Stimulated activated CD4-positive, alpha-beta T cell treated with anti-CD3 and anti-CD28 coated beads, TNF-alpha, amount 100 ng/mL, for 24 hours (primary cell): Measurements from ENCODE around the gene ACY1.

Experiments used
- DNase-seq, 3 experiments: peaks; one replicate each; pipeline ENCODE4 v3.0.0-alpha.2; 2020; ENCODE audit warnings: low read depth in 3 of 3

The ACY1 gene

DNA sequence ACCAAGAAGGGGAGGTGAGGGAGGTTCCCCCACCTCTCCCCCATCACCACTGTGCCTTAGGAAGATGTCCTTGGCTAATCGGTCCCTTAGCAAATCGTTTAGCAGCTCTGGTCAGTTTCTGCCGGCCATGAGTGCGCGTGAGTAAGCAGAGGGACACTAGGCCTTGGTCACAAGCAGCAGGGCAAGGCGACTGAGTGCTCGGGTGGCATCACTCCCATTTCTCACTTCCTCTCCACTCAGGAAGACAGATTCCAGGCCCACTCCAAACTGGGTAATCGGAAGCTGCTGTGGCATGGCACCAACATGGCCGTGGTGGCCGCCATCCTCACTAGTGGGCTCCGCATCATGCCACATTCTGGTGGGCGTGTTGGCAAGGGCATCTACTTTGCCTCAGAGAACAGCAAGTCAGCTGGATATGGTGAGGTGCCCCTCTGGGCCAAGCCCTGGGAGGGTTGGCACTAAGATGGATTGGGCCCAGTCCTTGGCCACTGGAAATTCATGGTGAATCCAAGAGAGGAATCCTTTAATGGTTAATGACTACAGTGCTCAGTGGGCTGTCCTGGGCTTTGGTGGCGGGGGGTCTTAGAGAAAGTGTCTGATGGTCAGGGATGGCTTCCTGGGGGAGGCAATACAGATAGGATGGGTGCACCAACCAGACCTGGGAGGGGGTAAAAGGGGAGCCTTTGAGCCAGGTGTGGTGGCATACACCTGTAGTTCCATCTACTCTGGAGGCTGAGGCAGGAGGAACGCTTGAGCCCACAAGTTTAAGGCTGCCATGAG is 37.2 kb upstream of the ACY1 start:
- DNase-seq: no peak

DNA sequence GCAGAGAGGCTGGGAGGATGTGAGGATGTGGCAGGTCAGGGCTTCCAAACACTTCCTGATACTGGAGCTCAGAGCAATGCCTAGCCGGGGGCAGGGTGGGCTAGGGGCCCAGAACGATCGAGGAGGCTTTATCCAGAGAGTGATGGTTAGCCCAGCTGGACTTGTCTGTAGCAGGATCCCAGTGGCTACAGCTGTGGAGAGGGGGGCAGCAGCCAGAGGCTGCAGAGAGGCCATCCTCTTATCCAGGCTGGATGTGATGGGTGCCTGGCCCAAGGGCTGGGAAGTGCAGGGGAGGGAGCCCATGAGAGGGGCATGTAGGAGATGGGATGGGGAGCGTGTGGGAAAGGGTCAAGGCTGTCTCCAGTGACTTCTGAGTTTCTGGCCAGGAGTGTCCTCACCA is 36.5 kb upstream of the ACY1 start:
- no peak for DNase-seq

DNA sequence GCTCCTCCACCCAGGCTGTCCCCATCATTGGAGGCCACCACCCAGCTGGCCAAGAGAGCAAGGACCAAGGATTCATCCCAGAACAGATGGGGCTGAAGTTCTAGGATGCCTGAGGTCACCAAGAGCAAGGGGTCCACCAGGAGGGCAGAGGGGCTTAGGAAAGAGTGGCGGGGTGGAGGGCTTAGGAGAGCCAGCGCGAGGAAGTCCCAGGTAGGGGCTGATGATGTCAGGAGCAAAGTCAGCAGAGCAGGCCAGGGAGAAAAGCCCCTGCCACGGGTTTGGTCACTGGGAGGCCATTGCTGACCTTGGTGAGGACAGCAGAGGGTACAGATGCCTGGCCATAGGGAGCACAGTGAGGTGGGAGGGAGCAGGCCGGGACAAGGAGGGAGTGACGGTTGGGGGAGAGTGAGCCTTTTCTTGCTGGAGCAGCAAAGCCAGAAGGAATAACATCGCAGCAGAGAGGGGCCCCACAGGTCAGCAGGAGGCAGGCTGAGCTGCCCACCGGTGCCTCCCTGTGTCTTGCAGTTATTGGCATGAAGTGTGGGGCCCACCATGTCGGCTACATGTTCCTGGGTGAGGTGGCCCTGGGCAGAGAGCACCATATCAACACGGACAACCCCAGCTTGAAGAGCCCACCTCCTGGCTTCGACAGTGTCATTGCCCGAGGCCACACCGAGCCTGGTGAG is 36.0 kb upstream of the ACY1 start:
- DNase-seq: no peak

DNA sequence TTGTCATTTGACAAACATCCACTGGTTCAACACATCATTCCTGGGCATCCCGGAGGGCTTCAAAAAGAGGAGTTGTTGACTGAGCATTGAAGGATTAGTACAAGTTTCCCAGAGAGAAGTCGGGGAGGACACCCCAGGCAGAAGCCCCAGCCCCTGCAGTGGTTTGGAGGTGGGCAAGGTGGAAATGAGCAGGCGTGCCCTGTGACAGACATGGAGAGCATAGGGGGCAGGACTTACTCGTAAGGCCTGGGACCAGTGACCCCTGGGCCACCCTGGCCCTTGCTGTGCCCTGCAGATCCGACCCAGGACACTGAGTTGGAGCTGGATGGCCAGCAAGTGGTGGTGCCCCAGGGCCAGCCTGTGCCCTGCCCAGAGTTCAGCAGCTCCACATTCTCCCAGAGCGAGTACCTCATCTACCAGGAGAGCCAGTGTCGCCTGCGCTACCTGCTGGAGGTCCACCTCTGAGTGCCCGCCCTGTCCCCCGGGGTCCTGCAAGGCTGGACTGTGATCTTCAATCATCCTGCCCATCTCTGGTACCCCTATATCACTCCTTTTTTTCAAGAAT is 35.2 kb upstream of the ACY1 start:
- no peak for DNase-seq

DNA sequence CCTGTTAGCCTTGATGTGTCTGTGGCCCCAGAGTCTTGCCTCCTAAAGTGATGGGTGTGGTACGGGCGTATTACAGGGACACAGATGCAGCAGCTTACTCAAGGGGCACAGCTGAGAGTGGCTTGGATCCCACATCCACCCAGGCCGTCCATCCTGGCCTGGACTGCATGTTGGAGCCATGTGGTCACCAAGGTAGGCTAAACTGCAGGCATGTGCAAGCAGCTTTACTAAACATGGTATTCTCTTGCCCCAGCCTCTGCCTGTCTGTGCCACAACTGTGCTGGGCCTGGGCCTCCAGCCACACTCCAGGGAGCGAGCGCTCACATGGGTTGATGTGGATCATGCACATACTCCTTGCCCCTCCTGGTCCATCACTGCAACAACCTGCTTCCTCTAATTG is 34.2 kb upstream of the ACY1 start:
- no peak for DNase-seq

DNA sequence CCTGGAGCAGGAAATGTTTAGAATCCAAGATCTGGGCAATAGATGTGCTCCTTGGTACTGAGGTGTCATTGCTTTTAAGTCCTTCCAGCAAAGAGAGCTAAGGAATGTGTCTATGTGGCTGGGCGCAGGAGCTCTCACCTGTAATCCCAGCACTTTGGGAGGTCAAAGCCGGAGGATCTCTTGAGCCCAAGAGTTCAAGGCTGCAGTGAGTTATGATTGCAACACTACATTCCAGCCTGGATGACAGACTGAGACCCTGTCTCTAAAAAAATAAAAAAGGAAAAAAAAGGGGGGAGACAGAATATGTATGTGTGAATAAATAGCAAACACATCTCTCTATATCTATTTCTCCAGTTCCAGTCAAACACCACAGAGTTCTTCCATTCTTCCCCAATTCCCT is 32.4 kb upstream of the ACY1 start:
- DNase-seq: no peak

DNA sequence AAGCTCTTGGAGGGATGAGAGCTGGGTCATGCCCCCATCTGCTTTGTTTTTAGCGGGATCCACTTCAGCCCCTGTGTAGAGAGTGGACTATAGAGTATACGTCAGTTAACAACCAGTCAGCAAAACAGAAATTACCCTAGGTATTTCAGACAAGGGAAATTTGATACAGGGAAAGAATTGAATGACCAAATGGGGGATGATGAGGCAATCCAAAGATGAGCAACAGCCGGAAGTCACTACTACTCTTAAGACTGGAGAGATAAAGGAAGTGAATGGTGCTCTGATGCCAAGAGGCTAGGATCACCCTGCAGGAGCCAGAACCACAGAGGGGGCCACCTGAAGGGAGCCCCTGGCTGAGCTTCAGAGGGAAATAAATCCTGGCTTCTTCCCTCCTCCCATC is 29.9 kb upstream of the ACY1 start:
- no peak for DNase-seq

DNA sequence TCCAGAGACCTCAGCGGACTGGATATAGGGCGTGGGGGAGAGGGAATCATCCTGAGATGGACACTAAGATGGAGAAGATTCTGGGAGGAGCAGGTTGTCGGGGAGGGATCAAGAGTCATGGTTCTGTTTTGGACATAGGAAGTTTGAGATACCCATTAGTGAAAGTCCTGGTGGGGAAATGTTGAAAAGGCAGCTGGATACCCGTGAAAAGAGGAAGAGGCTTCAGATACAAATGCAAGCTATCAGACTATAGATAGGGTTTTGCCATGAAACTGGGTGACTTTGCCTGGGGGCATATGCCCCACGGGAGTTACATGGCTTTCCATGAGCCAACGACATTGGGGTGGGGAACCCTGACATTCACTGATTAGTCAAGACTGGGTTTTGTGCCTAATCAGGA is 29.2 kb upstream of the ACY1 start:
- no peak for DNase-seq

DNA sequence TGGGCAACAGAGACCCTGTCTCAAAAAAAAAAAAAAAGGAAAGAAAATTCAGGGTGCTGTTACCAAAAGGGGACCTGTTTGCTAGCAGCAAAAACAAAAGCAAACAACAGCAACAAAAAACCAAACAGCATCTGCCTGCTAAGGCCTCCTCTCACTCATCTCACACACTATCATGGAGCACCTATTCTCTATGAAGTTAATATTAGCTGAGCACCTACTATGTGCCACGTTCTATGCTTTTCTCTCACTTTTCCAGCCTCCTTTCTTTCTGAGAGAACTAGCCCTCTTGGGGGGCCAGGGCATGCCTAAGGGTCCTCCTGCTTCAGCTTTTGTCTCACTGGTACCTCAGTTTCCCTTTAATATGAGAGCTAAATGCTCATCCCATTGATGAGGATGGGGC is 28.6 kb upstream of the ACY1 start:
- DNase-seq: no peak

DNA sequence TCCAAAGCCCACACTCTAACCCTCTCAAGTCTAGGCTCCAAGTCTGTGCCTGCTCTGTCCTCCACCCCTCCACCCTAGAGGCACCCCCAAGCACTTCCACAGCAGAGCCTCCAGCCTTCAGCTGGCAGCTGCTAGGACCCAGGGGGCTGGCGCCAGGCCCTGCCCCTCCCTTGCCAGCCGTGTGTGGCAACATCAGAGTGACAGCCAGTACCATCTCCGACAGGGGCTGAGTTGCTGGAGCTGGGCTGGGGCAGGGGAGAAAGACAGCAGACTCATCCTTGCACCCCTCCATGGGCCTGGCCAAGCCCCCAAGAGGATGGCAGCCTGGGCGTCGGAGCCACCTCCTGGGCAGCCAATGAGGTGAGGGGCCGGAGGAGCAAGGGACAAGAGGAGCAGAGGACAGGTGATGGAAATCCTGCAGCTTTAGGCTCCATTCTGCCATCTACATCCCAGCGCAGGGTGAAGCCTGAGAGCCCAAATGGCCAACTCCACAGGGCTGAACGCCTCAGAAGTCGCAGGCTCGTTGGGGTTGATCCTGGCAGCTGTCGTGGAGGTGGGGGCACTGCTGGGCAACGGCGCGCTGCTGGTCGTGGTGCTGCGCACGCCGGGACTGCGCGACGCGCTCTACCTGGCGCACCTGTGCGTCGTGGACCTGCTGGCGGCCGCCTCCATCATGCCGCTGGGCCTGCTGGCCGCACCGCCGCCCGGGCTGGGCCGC is 28.0 kb upstream of the ACY1 start, which contains the start of gene GPR62:
TSS of gene GPR62 (plus strand) at position 207 of the 718 bp plus-strand sequence. CDS start at position 479, 272 bp downstream.
- no peak for DNase-seq

DNA sequence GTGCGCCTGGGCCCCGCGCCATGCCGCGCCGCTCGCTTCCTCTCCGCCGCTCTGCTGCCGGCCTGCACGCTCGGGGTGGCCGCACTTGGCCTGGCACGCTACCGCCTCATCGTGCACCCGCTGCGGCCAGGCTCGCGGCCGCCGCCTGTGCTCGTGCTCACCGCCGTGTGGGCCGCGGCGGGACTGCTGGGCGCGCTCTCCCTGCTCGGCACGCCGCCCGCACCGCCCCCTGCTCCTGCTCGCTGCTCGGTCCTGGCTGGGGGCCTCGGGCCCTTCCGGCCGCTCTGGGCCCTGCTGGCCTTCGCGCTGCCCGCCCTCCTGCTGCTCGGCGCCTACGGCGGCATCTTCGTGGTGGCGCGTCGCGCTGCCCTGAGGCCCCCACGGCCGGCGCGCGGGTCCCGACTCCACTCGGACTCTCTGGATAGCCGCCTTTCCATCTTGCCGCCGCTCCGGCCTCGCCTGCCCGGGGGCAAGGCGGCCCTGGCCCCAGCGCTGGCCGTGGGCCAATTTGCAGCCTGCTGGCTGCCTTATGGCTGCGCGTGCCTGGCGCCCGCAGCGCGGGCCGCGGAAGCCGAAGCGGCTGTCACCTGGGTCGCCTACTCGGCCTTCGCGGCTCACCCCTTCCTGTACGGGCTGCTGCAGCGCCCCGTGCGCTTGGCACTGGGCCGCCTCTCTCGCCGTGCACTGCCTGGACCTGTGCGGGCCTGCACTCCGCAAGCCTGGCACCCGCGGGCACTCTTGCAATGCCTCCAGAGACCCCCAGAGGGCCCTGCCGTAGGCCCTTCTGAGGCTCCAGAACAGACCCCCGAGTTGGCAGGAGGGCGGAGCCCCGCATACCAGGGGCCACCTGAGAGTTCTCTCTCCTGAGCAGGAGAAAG is 27.2 kb upstream of the ACY1 start:
- peak in 1 of 3 experiments; percentile 31 for DNase-seq

DNA sequence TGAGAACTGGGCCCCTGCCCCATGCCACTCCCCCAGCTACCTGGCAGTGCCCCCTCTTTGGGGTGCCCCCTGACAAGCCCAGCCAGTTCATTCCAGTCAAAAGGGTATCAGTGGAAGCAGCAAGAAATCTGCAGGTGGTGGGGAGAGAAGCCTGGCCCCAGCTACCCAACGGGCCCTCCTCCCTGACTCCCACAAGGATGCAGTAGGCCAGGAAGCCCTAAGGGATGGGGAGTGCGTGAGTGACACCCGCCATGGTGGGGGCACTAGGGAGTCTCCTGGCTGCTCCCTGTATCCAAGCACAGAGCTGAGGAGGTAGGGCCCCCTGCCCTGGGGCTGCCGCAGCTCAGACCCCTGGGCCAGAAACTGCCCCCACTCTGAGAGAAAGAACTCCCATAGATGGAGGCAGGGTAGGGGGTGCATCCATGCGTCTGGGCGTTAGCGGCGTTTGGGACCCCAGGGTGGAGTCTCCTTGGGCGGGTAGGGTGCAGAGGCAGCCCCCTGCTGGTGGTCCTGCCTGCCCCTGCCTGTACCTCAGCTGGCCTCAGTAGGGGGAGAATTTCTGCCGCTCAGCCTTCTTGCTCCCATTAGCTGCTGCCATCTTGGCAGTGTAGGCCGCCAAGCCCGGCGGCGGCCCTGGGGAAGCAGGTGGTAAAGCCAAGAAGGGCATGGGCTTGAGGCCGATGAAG is 25.7 kb upstream of the ACY1 start:
- DNase-seq: no peak

DNA sequence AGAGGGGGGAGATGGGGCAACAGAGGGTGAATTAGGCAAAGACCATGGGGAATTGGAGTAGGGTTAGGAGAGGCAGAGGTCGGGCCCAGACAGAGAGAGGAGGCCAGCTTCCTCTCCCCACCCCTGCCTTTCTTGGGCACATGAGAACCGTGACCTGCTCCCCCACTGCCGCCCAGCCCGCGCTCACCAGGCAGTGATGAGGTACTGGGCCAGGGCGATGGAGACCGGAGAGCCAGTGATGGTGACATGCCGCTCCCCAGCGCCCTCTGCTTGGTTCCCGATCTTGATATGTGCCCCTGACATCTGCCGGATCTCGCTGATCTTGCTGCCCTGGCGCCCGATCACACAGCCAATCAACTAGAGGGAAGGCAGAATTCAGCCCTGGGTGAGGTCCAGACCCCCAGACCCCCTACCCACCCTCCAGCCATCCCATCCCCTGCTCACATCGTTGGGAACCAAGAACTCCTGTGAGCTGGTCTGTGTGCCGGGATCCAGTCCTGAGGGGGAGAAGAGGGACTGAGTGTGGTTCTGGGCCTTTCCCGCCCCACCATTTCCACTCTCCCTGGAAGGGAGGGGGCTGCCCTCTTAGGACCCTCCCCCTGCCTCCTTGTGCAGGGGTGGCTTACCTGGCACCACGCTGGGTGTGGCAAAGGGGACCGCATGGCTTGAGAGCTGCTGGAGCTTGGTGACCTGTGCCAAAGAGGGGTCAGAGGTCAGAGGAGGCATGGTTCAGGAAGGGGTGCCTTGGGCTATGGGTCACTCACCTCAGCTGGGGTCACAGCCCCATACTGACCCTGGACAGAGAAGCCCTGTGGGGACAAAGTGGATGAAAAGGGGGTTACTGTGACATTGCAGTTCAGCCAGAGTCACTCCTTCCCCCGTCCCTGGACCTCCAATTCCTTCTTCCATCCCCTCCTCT is 24.5 kb upstream of the ACY1 start:
- DNase-seq: no peak

DNA sequence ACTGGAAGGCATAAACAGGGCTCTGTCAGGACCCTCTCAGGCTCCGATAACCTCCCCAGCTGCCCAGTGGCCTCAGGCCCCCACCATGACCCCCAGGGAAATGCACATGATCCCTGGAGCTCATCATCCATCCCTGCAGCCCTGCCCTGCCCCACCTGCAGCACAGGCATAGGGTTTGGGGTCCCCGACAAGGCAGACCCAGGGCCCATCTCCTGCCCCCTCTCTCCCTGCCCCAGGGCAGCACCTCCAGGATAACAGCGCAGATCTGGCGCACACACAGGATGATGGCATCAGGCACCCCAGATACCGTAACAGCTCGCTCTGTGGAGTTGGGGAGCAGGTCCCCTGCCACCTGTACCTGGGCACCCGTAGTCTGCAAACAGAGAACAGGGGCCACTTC is 23.7 kb upstream of the ACY1 start:
- DNase-seq: no peak

DNA sequence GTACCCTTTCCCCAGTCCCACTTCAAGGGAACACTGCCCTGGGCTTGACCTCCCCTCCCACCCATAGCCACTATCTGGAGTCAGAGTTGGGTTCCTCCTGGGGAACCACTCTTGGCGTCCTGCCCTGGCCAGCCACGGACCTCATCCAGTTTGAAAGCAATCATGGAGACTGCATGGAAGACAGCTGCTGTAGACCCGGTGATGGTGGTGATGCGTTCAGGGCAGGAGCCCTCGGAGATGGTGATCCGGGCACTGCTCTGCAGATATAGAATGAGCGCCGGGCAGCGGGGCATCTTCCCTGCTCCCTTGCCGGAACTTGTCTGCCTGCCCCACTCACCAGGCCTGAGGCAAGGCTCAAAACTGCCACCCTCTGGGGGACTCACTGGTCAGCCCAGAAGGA is 22.9 kb upstream of the ACY1 start:
- no peak for DNase-seq

DNA sequence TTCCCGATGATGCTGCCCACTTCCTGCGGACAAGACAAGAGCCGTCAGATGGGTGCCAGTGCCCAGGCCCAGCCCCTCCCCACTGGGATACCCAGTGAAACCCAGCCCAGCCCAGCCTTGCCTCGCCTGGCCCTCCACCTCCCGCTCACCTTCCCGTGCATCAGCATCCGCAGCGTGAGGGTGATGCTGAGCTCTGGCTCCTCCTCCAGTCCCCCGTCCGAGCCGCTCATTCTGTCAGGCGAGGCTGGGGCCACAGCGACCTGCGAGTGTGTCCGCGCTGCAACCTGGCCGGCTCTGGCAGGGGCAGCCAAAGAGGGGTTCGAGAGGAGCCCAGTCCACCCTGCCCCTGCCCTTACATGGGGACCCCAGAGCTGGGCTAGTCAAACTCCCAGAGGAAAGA is 22.3 kb upstream of the ACY1 start:
- no peak for DNase-seq

DNA sequence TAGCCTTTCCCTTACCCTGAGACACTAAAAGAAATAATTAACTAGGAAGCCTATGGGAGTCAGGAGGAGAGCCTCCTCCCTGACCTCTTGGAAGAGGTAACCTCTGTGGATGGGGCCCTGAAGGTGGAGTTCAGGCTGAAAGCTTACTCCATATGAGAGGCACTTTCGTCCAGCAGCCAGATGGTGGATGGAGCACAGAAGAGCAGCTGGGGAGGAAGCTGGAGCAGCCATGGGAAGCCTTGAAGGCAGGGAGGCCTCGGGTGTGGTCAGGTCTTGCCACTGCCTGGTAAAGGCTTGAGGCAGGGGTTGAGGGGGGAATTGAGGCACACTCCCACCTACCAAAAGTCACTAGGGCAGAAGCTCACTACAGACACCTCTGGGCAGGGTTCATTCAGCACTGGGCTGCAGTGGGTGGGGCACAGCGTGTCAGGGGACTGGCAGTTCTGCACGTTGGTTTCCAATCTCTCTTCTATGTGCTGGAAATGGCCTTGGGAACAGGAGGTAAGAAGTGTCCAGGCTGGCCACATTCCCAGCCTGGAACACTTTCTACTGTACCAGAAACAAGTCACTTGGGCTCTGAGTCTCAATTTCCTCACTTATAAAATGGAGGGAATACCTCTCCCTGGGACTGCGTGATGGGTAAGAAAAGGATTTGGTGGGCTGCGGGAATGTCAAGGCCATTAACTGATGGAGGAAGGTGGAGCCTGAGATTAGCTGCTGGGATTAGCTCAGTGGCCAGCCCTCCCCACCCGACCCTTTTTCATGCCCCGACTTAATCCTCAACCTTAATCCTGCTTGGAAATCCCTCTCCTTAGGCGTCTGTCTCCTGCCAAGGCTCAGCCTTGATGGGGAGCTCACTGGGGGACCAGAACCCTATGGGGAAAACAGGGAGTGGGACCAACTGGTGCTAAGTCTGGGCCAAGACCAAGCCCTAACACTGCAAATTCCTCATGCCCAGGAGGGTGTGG is 21.4 kb upstream of the ACY1 start:
- DNase-seq: no peak

DNA sequence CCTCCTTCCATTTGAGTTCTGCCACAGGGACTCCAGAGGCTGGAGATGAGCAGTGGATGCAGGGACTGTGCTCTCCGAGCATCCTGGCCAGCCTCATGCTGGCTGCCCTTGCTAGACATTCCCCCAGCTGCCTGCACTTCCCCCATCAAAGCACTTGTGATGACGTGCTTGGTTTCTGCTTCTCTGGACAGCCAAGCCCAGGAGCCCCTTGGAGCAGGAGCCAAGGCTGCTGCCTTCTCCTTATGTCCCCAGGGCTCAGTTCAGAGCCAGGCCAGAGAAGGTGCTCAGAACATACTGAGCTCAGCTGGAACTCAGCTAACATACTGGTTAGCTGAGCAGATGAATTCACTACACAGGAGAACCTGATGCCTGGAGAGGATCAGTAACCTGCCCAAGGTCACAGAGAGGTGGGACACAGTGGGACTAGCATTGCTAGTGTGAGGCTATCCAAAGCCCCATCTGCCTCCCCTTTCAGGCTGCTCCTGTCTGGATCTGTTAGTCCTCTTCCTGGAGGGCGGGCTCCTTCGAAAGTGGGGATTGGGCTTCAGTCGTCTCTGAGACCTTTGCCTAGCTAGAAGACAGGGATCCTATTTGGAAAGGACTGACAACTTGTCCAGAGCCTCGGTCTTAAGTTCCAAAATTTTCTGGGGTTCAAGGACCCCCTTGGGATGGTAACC is 20.3 kb upstream of the ACY1 start:
- no peak for DNase-seq
